ENCODE data around the gene LRRD1.
A peak's percentile ranks its signal among the peaks of the same experiment; 100 is the strongest.

The LRRD1 gene

DNA sequence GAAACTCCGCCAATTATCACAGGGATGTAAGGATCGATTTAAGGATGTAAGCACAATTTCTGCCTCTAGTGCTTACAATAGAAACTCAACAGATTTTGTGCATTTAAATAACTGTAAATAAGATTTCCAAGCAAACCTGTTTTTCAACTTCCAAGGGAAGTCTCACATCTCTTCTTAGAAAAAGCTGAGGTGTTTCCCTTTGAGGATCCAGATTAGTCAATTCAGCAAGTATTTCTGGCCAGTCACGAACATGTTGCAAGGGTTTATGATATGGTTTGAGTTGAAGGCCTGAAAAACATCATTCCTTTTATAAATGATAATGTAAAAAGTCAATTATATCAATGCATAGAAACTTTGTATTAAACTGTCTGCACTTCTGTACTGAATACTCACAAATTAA lies 42.8 kb upstream of the LRRD1 start:
- Histone ChIP-seq H3K14ac (ENCODE audit: low read length) (no peak overlapping the region), H3K36me3 (ENCODE audit: control insufficient read depth in 1 of 2, insufficient read depth in 2 of 2, low read length in 2 of 2) (peaks cover 22 to 23% of the 10 kb centered on the region in 2 experiments), H2BK5ac (ENCODE audit: low read depth, low read length, poor library complexity) (no peak overlapping the region), H3K79me2 (ENCODE audit: control insufficient read depth, insufficient read depth, low read length, poor library complexity) (no peaks in the 10 kb centered on the region), H3K27me3 (ENCODE audit: insufficient read depth, low read length) (no peaks in the 10 kb centered on the region), H2BK120ac (ENCODE audit: insufficient read depth, low read length, poor library complexity) (no peak overlapping the region), H3K4me2 (ENCODE audit: low read length) (no peak overlapping the region), H3K9ac (ENCODE audit: low read length) (no peak overlapping the region), H3K23ac (ENCODE audit: low read length) (no peak overlapping the region), H3K9me3 (ENCODE audit: insufficient read depth, low read depth, low read length) (no peaks in the 10 kb centered on the region), H3K4me3 (ENCODE audit: low read depth, low read length) (no peak overlapping the region), H3K79me1 (ENCODE audit: low read length) (no peaks in the 10 kb centered on the region), H4K91ac (ENCODE audit: low read depth, low read length) (no peak overlapping the region), H4K12ac (ENCODE audit: low read depth, low read length) (no peak overlapping the region), H3K18ac (ENCODE audit: low read length) (no peak overlapping the region), H2AFZ (ENCODE audit: insufficient read depth, low read length, poor library complexity) (no peak overlapping the region), H3K4me1 (ENCODE audit: control insufficient read depth in 1 of 2, insufficient read depth in 2 of 2, low read length in 2 of 2) (no peaks in the 10 kb centered on the region), H2BK12ac (ENCODE audit: low read length) (no peak overlapping the region), H2AK5ac (ENCODE audit: low read length) (no peak overlapping the region), H3K27ac (ENCODE audit: low read depth, low read length) (no peak overlapping the region), H4K8ac (ENCODE audit: low read depth, low read length) (no peak overlapping the region), H3K4ac (ENCODE audit: low read depth, low read length) (no peak overlapping the region)
- no CpG with 5 or more reads among the region's 3 CpGs for WGBS (ENCODE audit: extremely low coverage, insufficient coverage, insufficient read length)
- DNase-seq = peak in 1 of 2 donors; percentile 21

DNA sequence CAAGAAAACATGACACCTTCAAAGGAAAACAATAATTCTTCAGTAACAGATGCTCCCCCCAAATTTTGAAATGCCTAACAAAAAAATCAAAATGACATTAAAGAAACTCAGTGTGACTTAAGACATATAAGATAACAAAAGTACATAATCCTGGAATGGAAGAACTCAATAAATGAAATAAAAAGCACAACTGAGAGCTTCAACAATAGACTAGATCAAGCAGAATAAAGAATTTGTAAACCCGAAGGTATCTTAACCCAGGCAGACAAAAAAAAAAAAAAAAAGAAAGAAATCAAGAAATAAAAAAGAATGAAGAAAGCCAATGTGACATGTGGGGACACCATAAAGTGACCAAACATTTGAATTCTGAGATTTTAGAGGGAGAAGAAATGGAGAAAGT lies 27.7 kb upstream of the LRRD1 start:
- no peak overlapping the region for H2BK12ac ChIP-seq (ENCODE audit: low read length)
- H4K91ac ChIP-seq (ENCODE audit: low read depth, low read length) = no peak overlapping the region
- no peak overlapping the region for H3K4me2 ChIP-seq (ENCODE audit: low read length)
- no peak overlapping the region for H3K9ac ChIP-seq (ENCODE audit: low read length)
- H4K12ac ChIP-seq (ENCODE audit: low read depth, low read length) = no peak overlapping the region
- H3K23ac ChIP-seq (ENCODE audit: low read length) = no peak overlapping the region
- H3K79me1 ChIP-seq (ENCODE audit: low read length) = no peaks in the 10 kb centered on the region
- H3K4me3 ChIP-seq (ENCODE audit: low read depth, low read length) = no peak overlapping the region
- no CpG with 5 or more reads among the region's 1 CpG for WGBS (ENCODE audit: extremely low coverage, insufficient coverage, insufficient read length)
- H2BK5ac ChIP-seq (ENCODE audit: low read depth, low read length, poor library complexity) = no peak overlapping the region
- no peaks in the 10 kb centered on the region for H3K9me3 ChIP-seq (ENCODE audit: insufficient read depth, low read depth, low read length)
- H3K79me2 ChIP-seq (ENCODE audit: control insufficient read depth, insufficient read depth, low read length, poor library complexity) = no peaks in the 10 kb centered on the region
- H2BK120ac ChIP-seq (ENCODE audit: insufficient read depth, low read length, poor library complexity) = no peak overlapping the region
- peaks cover 15 to 18% of the 10 kb centered on the region in 2 experiments for H3K36me3 ChIP-seq (ENCODE audit: control insufficient read depth in 1 of 2, insufficient read depth in 2 of 2, low read length in 2 of 2)
- no peak overlapping the region for H3K27ac ChIP-seq (ENCODE audit: low read depth, low read length)
- H2AFZ ChIP-seq (ENCODE audit: insufficient read depth, low read length, poor library complexity) = no peak overlapping the region
- H3K4ac ChIP-seq (ENCODE audit: low read depth, low read length) = no peak overlapping the region
- DNase-seq = no peak
- no peak overlapping the region for H4K8ac ChIP-seq (ENCODE audit: low read depth, low read length)
- no peaks in the 10 kb centered on the region for H3K27me3 ChIP-seq (ENCODE audit: insufficient read depth, low read length)
- no peak overlapping the region for H3K14ac ChIP-seq (ENCODE audit: low read length)
- no peak overlapping the region for H2AK5ac ChIP-seq (ENCODE audit: low read length)
- no peaks in the 10 kb centered on the region for H3K4me1 ChIP-seq (ENCODE audit: control insufficient read depth in 1 of 2, insufficient read depth in 2 of 2, low read length in 2 of 2)
- no peak overlapping the region for H3K18ac ChIP-seq (ENCODE audit: low read length)

- Histone ChIP-seq H3K79me1 (ENCODE audit: low read length) (no peaks in the 10 kb centered on the region), H3K9ac (ENCODE audit: low read length) (no peak overlapping the region), H3K36me3 (ENCODE audit: control insufficient read depth in 1 of 2, insufficient read depth in 2 of 2, low read length in 2 of 2) (peaks cover 15 to 17% of the 10 kb centered on the region in 2 experiments), H3K27ac (ENCODE audit: low read depth, low read length) (no peak overlapping the region), H4K12ac (ENCODE audit: low read depth, low read length) (no peak overlapping the region), H3K14ac (ENCODE audit: low read length) (no peak overlapping the region), H3K4ac (ENCODE audit: low read depth, low read length) (no peak overlapping the region), H2BK120ac (ENCODE audit: insufficient read depth, low read length, poor library complexity) (no peak overlapping the region), H2AK5ac (ENCODE audit: low read length) (no peak overlapping the region), H3K18ac (ENCODE audit: low read length) (no peak overlapping the region), H3K23ac (ENCODE audit: low read length) (no peak overlapping the region), H2BK5ac (ENCODE audit: low read depth, low read length, poor library complexity) (no peak overlapping the region), H3K4me3 (ENCODE audit: low read depth, low read length) (no peak overlapping the region), H2AFZ (ENCODE audit: insufficient read depth, low read length, poor library complexity) (no peak overlapping the region), H2BK12ac (ENCODE audit: low read length) (no peak overlapping the region), H3K9me3 (ENCODE audit: insufficient read depth, low read depth, low read length) (no peaks in the 10 kb centered on the region), H3K4me2 (ENCODE audit: low read length) (no peak overlapping the region), H4K8ac (ENCODE audit: low read depth, low read length) (no peak overlapping the region), H4K91ac (ENCODE audit: low read depth, low read length) (no peak overlapping the region), H3K27me3 (ENCODE audit: insufficient read depth, low read length) (no peaks in the 10 kb centered on the region), H3K79me2 (ENCODE audit: control insufficient read depth, insufficient read depth, low read length, poor library complexity) (no peaks in the 10 kb centered on the region), H3K4me1 (ENCODE audit: control insufficient read depth in 1 of 2, insufficient read depth in 2 of 2, low read length in 2 of 2) (no peaks in the 10 kb centered on the region)
- no CpG with 5 or more reads among the region's 3 CpGs for whole genome bisulfite sequencing (ENCODE audit: extremely low coverage, insufficient coverage, insufficient read length)
- peak; percentile 27 to 48 for DNase-seq
These were observed 27.0 kb upstream of the LRRD1 start for GRCh38 chr7:92205987-92206386.

DNA sequence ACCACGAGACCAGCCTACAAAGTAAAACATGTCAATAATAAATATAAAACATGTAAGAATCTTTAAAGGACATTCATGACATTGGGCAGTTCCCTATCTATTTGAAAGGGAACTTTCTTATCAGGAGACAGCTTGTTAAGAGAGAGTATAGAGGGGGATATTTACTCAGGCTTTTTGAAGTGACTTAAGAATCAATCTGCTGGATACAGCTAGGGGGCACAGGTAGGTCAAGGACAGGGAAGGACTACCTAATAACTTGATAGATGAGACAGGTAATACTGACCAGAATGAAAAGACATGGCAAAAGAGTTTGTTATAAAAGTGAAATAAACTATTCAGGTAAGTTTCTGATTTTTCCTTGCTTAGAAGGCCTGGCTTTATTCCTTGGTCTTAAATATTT lies 21.8 kb upstream of the LRRD1 start:
- no peaks in the 10 kb centered on the region for H3K9me3 ChIP-seq (ENCODE audit: insufficient read depth, low read depth, low read length)
- H2BK120ac ChIP-seq (ENCODE audit: insufficient read depth, low read length, poor library complexity) = no peak overlapping the region
- H2BK12ac ChIP-seq (ENCODE audit: low read length) = no peak overlapping the region
- no peak overlapping the region for H3K18ac ChIP-seq (ENCODE audit: low read length)
- H3K27ac ChIP-seq (ENCODE audit: low read depth, low read length) = no peak overlapping the region
- no peaks in the 10 kb centered on the region for H3K79me2 ChIP-seq (ENCODE audit: control insufficient read depth, insufficient read depth, low read length, poor library complexity)
- no peak overlapping the region for H4K91ac ChIP-seq (ENCODE audit: low read depth, low read length)
- no peak overlapping the region for H3K9ac ChIP-seq (ENCODE audit: low read length)
- no peaks in the 10 kb centered on the region for H3K79me1 ChIP-seq (ENCODE audit: low read length)
- H4K12ac ChIP-seq (ENCODE audit: low read depth, low read length) = no peak overlapping the region
- no peak overlapping the region for H2AFZ ChIP-seq (ENCODE audit: insufficient read depth, low read length, poor library complexity)
- H3K14ac ChIP-seq (ENCODE audit: low read length) = no peak overlapping the region
- no peak for DNase-seq
- H2BK5ac ChIP-seq (ENCODE audit: low read depth, low read length, poor library complexity) = no peak overlapping the region
- no peak overlapping the region for H3K23ac ChIP-seq (ENCODE audit: low read length)
- peaks cover 11 to 13% of the 10 kb centered on the region in 2 experiments for H3K36me3 ChIP-seq (ENCODE audit: control insufficient read depth in 1 of 2, insufficient read depth in 2 of 2, low read length in 2 of 2)
- H3K4ac ChIP-seq (ENCODE audit: low read depth, low read length) = no peak overlapping the region
- no peak overlapping the region for H3K4me3 ChIP-seq (ENCODE audit: low read depth, low read length)
- no peak overlapping the region for H4K8ac ChIP-seq (ENCODE audit: low read depth, low read length)
- WGBS (ENCODE audit: extremely low coverage, insufficient coverage, insufficient read length) = no CpG with 5 or more reads among the region's 1 CpG
- H3K4me1 ChIP-seq (ENCODE audit: control insufficient read depth in 1 of 2, insufficient read depth in 2 of 2, low read length in 2 of 2) = no peaks in the 10 kb centered on the region
- H2AK5ac ChIP-seq (ENCODE audit: low read length) = no peak overlapping the region
- H3K27me3 ChIP-seq (ENCODE audit: insufficient read depth, low read length) = no peaks in the 10 kb centered on the region
- H3K4me2 ChIP-seq (ENCODE audit: low read length) = no peak overlapping the region

Data from trophoblast cell (in vitro differentiated cells and primary cell).